A549 (cell line): ENCODE data around the gene SLC1A4. TPM values are rescaled to one million over a fixed set of nuclear protein-coding genes. Genes with fewer than 3 reads are reported as not detected.

ENCODE experiments used
- ATAC-seq, 2 experiments: fragments of 200-7000 bp in 1 of 2; fragments of >200 bp in 1 of 2; cut with Nextera tagmentation in 1 of 2; cut with Tn5 transposase in 1 of 2; 3 replicates each; pipeline versions ENCODE4 v1.8.0 to v1.9.1; 2018 to 2020; ENCODE audit warnings: mild to moderate bottlenecking in 1 of 2, moderate library complexity in 1 of 2
- CTCF ChIA-PET: fragments of 300-600 bp; sonication (Branson Sonifier 250); formaldehyde crosslinking; extraction: SDS; loops from one replicate; lab custom pipeline; 2021; ENCODE audit warnings: antibody characterized with exemption, inconsistent platforms; lab: Yijun Ruan, JAX
- POLR2A ChIA-PET: fragments of 350-600 bp; formaldehyde crosslinking; extraction: SDS; loops from one replicate; lab custom pipeline; 2021; ENCODE audit warnings: antibody characterized with exemption, inconsistent platforms; lab: Yijun Ruan, JAX
- DNase-seq, 2 experiments: peaks; one replicate each; pipeline versions ENCODE4 v3.0.0 to v3.0.0-alpha.2; 2011 to 2016; ENCODE audit warnings: low read depth in 1 of 2, low spot score in 1 of 2
- FAIRE-seq: peaks from 2 replicates; lab custom pipeline; 2011; peaks lifted over from hg19 to GRCh38; lab: Jason Lieb, UNC
- H3K27ac ChIP-seq, 2 experiments: fragments of >200 bp; sonication (Bioruptor Twin); formaldehyde crosslinking; 3 replicates each; pipeline ENCODE4 v1.5.1; 2016 to 2017
- H3K4me1 ChIP-seq: fragments of >200 bp; sonication (Bioruptor Twin); formaldehyde crosslinking; 3 replicates; pipeline ENCODE4 v1.6.1; 2016
- H3K4me2 ChIP-seq: fragments of >200 bp; sonication (Bioruptor Twin); formaldehyde crosslinking; 3 replicates; pipeline ENCODE4 v1.6.1; 2016
- H3K4me3 ChIP-seq: fragments of >200 bp; sonication (Bioruptor Twin); formaldehyde crosslinking; 3 replicates; pipeline ENCODE4 v1.5.1; 2016
- H3K9me3 ChIP-seq: fragments of >200 bp; sonication (Bioruptor Twin); formaldehyde crosslinking; 3 replicates; pipeline ENCODE4 v1.6.1; 2016
- EP300 ChIP-seq, 2 experiments: fragments of >200 bp; sonication (Bioruptor Twin); formaldehyde crosslinking; IDR thresholded peaks; 2 replicates in 1 of 2; 3 replicates in 1 of 2; pipeline ENCODE4 v1.6.1; 2016 to 2017
- FOSL2 ChIP-seq, 2 experiments: fragments of 450-650 bp in 1 of 2; fragments of >200 bp in 1 of 2; sonication (Bioruptor Twin) in 1 of 2; formaldehyde crosslinking; IDR thresholded peaks; 2 replicates each; pipeline versions ENCODE4 v1.5.0 to v1.6.1; 2016 to 2020; ENCODE audit warnings: mild to moderate bottlenecking in 1 of 2, moderate library complexity in 1 of 2
- JUN ChIP-seq, 2 experiments: fragments of >200 bp; sonication (Bioruptor Twin); formaldehyde crosslinking; IDR thresholded peaks; 2 replicates in 1 of 2; 3 replicates in 1 of 2; pipeline ENCODE4 v1.6.1; 2016 to 2017
- KDM5A ChIP-seq: fragments of 200-600 bp; sonication (generic); IDR thresholded peaks from 2 replicates; pipeline ENCODE4 v1.6.1; 2016; ENCODE audit warnings: antibody characterized with exemption, mild to moderate bottlenecking
- MAFK ChIP-seq: fragments of 450-650 bp; IDR thresholded peaks from 2 replicates; pipeline ENCODE4 v1.6.1; 2014; ENCODE audit not compliant: partially characterized antibody
- NFE2L2 ChIP-seq: fragments of 150-350 bp; conservative IDR thresholded peaks from 2 replicates; pipeline ENCODE4 v1.6.1; 2014; ENCODE audit warnings: low read length
- POLR2AphosphoS2 ChIP-seq: conservative IDR thresholded peaks from 2 replicates; pipeline ENCODE4 v1.6.1; 2012; ENCODE audit warnings: low read length, improper control_type of control experiment, inconsistent platforms
- RAD21 ChIP-seq, 2 experiments: fragments of >200 bp in 1 of 2; sonication (Bioruptor Twin) in 1 of 2; formaldehyde crosslinking in 1 of 2; IDR thresholded peaks in 1 of 2; conservative IDR thresholded peaks in 1 of 2; 2 replicates in 1 of 2; 3 replicates in 1 of 2; pipeline ENCODE4 v1.6.1; 2012 to 2018; ENCODE audit warnings: inconsistent platforms in 1 of 2
- RARB ChIP-seq: fragments of 250-450 bp; sonication (Bioruptor Pico); IDR thresholded peaks from 2 replicates; pipeline ENCODE4 v1.8.0; 2021; ENCODE audit warnings: mild to moderate bottlenecking, moderate library complexity
- SMC3 ChIP-seq: fragments of >200 bp; sonication (Bioruptor Twin); formaldehyde crosslinking; IDR thresholded peaks from 3 replicates; pipeline ENCODE4 v1.6.1; 2018; ENCODE audit warnings: inconsistent platforms
- WGBS: methylation state at CpG from one replicate; pipeline ENCODE4 v1.1.6; 2017; ENCODE audit errors: missing lambda C conversion rate; 5-methylcytosine and 5-hydroxymethylcytosine counted together
- polyA plus RNA-seq, 4 experiments: library from polyadenylated mRNA; depleted of rRNA in 3 of 4; stranded (reverse); fragments of >200 nt; fragmentation: RNase III in 1 of 4; extraction: RNeasy Plus Mini Kit Qiagen cat#74134 plus additional on column Dnase treatment in 1 of 4; gene quantifications; 2 replicates in 3 of 4; 3 replicates in 1 of 4; pipeline ENCODE4 v1.2.3, GENCODE V29; 2011 to 2017
- small RNA-seq, 6 experiments: library from RNA; depleted of rRNA; stranded (forward); fragments of <200 nt; gene quantifications; one replicate each; pipeline ENCODE3, GENCODE V24; 2012
- TF ChIP-seq, protein P1 (sequence below): IDR thresholded peaks from 2 replicates; pipeline ENCODE4 v1.6.1; 2012
- TF ChIP-seq, protein P2 (sequence below): fragments of 250-450 bp; sonication (Bioruptor Pico); IDR thresholded peaks from 2 replicates; pipeline ENCODE4 v1.5.0; 2020; ENCODE audit warnings: low read depth, mild to moderate bottlenecking, moderate library complexity
- TF ChIP-seq, protein P3 (sequence below): fragments of >200 bp; sonication (Bioruptor Twin); formaldehyde crosslinking; IDR thresholded peaks from 3 replicates; pipeline ENCODE4 v1.5.1; 2016

SLC1A4 gene
- polyA plus RNA-seq, 2 of the 4 experiments (the other 2 are of a cell fraction): 9.1 to 26.4 TPM

DNA sequence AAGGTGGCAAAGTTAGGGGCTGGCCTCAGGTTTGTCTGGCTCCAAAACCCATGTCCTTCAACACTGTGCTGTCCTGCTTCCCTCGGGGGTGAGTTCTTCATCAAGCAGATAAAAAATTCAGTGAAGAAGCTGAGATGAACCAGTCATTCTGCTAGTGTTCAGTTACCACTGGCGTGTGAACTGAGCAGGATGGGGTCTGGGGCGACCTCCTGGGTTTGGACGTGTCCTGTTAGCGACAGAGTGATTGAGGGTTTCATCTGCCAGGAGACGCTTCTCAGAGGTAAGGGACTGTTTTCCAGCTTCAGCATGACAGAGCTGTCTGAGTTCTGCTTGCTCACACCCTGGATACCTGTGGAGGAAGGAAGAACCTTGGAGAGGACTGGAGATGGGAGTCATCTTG is 81.7 kb downstream of the SLC1A4 start (continued):
- TF ChIP-seq, protein P1, sequence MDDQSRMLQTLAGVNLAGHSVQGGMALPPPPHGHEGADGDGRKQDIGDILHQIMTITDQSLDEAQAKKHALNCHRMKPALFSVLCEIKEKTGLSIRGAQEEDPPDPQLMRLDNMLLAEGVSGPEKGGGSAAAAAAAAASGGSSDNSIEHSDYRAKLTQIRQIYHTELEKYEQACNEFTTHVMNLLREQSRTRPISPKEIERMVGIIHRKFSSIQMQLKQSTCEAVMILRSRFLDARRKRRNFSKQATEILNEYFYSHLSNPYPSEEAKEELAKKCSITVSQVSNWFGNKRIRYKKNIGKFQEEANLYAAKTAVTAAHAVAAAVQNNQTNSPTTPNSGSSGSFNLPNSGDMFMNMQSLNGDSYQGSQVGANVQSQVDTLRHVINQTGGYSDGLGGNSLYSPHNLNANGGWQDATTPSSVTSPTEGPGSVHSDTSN: no peak
- TF ChIP-seq JUN (IDR thresholded peaks at IDR 0.05): no peak
- TF ChIP-seq, protein P2, sequence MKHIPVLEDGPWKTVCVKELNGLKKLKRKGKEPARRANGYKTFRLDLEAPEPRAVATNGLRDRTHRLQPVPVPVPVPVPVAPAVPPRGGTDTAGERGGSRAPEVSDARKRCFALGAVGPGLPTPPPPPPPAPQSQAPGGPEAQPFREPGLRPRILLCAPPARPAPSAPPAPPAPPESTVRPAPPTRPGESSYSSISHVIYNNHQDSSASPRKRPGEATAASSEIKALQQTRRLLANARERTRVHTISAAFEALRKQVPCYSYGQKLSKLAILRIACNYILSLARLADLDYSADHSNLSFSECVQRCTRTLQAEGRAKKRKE: no peak
- TF ChIP-seq FOSL2 (IDR thresholded peaks at IDR 0.05): no peak
- no peak for TF ChIP-seq FOSL2 (CRISPR knock-in tag; IDR thresholded peaks at IDR 0.05)
- no peak for TF ChIP-seq MAFK
- no peak for TF ChIP-seq NFE2L2

DNA sequence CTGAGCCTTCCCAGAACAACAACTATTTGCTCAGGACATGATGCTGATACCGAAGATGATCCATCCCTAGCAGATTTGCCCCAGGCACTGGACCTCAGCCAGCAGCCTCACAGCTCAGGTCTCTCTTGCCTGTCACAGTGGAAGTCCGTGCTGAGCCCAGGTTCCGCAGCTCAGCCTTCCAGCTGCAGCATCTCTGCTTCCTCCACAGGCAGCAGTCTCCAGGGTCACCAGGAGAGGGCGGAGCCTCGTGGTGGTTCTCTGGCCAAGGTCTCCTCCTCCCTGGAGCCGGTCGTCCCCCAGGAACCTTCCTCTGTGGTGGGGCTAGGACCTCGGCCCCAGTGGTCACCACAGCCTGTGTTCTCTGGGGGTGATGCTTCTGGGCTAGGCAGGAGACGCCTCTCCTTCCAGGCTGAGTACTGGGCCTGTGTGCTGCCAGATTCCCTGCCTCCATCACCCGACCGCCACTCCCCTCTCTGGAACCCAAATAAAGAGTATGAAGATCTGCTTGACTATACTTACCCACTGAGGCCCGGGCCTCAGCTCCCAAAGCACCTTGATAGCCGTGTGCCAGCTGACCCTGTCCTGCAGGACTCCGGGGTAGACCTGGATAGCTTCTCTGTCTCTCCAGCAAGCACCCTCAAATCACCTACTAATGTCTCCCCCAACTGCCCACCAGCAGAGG is 82.4 kb downstream of the SLC1A4 start:
- ATAC-seq (peak; percentile 52 to 66), DNase-seq (peak in 1 of 2 experiments; percentile 36), FAIRE-seq (no peak)
- POLR2A ChIA-PET: interaction anchor here (0.7 to 2.5 kb wide), 3 partner anchors 18 to 156 kb away, joined by 3 to 13 read pairs (median 6); partner anchors contain the start of genes ACTR2 and RAB1A
- Histone ChIP-seq H3K4me1 (peaks cover 36% of the 10 kb centered on the region), H3K4me2 (no peak overlapping the region), H3K9me3 (no peaks in the 10 kb centered on the region), H3K4me3 (no peak overlapping the region), H3K27ac (peak overlapping the region in 1 of 2 experiments; percentile 58; a peak in 2 of 6 replicates)
- 0 out of 3 replicates have a peak, but pooled peaks have one; percentile 12 for TF ChIP-seq SMC3
- no peak for TF ChIP-seq KDM5A
- 72% methylated on average over 14 of the region's 14 CpGs for WGBS
- CTCF ChIA-PET: interaction anchor here (0.5 to 7.3 kb wide), 17 partner anchors 8 to 165 kb away, joined by 3 to 69 read pairs (median 4); partner anchors contain the start of genes CEP68 and RAB1A

DNA sequence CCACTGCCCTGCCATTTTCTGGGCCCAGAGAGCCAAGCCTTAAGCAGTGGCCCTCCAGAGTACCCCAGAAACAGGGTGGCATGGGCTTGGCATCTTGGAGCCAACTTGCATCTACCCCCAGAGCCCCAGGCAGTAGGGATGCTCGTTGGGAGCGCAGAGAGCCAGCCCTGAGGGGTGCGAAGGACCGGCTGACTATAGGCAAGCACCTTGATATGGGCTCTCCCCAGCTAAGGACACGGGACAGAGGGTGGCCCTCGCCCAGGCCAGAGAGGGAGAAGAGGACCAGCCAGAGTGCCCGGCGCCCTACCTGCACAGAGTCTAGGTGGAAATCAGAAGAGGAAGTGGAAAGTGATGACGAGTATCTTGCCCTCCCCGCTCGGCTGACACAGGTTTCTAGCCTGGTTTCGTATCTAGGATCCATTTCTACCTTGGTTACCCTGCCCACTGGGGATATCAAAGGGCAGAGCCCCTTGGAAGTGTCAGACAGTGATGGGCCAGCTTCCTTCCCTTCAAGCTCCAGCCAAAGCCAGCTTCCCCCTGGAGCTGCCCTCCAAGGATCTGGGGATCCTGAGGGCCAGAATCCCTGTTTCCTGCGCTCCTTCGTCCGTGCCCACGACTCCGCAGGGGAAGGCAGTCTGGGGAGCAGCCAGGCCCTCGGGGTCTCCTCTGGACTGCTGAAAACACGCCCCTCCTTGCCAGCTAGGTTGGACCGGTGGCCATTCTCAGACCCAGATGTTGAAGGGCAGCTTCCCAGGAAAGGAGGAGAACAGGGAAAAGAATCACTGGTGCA is 83.2 kb downstream of the SLC1A4 start:
- CTCF ChIA-PET: interaction anchor here (0.5 to 8.8 kb wide), 14 partner anchors 7 to 501 kb away, joined by 3 to 69 read pairs (median 4); partner anchors contain the start of gene RAB1A
- POLR2A ChIA-PET: interaction anchor here (0.6 to 2.5 kb wide), 3 partner anchors 17 to 155 kb away, joined by 3 to 13 read pairs (median 6); partner anchors contain the start of genes ACTR2 and RAB1A
- TF ChIP-seq RAD21 (conservative IDR thresholded peaks at IDR 0.05 in 1 of 2, IDR thresholded peaks at IDR 0.05 in 1 of 2) (0 out of 5 replicates have a peak, but pooled peaks of 1 of the 2 experiments have one; percentile 9), RARB (CRISPR knock-in tag) (no peak), POLR2AphosphoS2 (peak; percentile 54; the same call in 1 of the 2 replicates), EP300 (IDR thresholded peaks at IDR 0.05) (no peak)
- TF ChIP-seq, protein P3, sequence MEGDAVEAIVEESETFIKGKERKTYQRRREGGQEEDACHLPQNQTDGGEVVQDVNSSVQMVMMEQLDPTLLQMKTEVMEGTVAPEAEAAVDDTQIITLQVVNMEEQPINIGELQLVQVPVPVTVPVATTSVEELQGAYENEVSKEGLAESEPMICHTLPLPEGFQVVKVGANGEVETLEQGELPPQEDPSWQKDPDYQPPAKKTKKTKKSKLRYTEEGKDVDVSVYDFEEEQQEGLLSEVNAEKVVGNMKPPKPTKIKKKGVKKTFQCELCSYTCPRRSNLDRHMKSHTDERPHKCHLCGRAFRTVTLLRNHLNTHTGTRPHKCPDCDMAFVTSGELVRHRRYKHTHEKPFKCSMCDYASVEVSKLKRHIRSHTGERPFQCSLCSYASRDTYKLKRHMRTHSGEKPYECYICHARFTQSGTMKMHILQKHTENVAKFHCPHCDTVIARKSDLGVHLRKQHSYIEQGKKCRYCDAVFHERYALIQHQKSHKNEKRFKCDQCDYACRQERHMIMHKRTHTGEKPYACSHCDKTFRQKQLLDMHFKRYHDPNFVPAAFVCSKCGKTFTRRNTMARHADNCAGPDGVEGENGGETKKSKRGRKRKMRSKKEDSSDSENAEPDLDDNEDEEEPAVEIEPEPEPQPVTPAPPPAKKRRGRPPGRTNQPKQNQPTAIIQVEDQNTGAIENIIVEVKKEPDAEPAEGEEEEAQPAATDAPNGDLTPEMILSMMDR: no peak
- TF ChIP-seq, protein P1: no peak
- DNase-seq: no peak
- no peak overlapping the region for H3K4me2 ChIP-seq
- H3K9me3 ChIP-seq: no peaks in the 10 kb centered on the region
- no peak overlapping the region for H3K27ac ChIP-seq
- H3K4me3 ChIP-seq: no peak overlapping the region
- FAIRE-seq: no peak
- no peak for ATAC-seq
- WGBS: 92% methylated on average over 20 of the region's 20 CpGs
- H3K4me1 ChIP-seq: peaks cover 37% of the 10 kb centered on the region

Small RNA genes within 50 kb of the gene (small RNA-seq; reads per million reads assigned to genes)
- 0 reads per million in 6 experiments for gene RNU6-548P

Other genes with a start within 250 kb of the SLC1A4 start
- 9.2 and 9.3 TPM in 2 replicates for gene CEP68, start 67.0 kb downstream of the SLC1A4 start, polyA plus RNA-seq (2011; rRNA removed)
- 6.3 to 6.9 TPM (median 6.8 TPM) in 3 replicates for gene CEP68, start 67.0 kb downstream of the SLC1A4 start, polyA plus RNA-seq (2017; fragmentation: RNase III; extraction: RNeasy Plus Mini Kit Qiagen cat#74134 plus additional on column Dnase treatment)
- 351 and 417 TPM in 2 replicates for gene RAB1A, start 140.7 kb downstream of the SLC1A4 start, polyA plus RNA-seq (2011; rRNA removed)
- 269 to 320 TPM (median 308 TPM) in 3 replicates for gene RAB1A, start 140.7 kb downstream of the SLC1A4 start, polyA plus RNA-seq (2017; fragmentation: RNase III; extraction: RNeasy Plus Mini Kit Qiagen cat#74134 plus additional on column Dnase treatment)
- gene ACTR2, start 238.4 kb downstream of the SLC1A4 start, polyA plus RNA-seq (2011; rRNA removed): 233 and 270 TPM in 2 replicates
- 268 to 303 TPM (median 278 TPM) in 3 replicates for gene ACTR2, start 238.4 kb downstream of the SLC1A4 start, polyA plus RNA-seq (2017; fragmentation: RNase III; extraction: RNeasy Plus Mini Kit Qiagen cat#74134 plus additional on column Dnase treatment)